Trophoblast cell (in vitro differentiated cells and primary cell): ENCODE results near the gene ZYG11A.

ENCODE experiments used
- DNase-seq, 2 donors: peaks; one replicate each; pipeline ENCODE4 v3.0.0-alpha.2; 2016
- H2AFZ ChIP-seq: 2 replicates; pipeline ENCODE4 v1.6.1; 2013; ENCODE audit warnings: low read length, moderate library complexity, mild to moderate bottlenecking; ENCODE audit not compliant: insufficient read depth, poor library complexity
- H2AK5ac ChIP-seq: 2 replicates; pipeline ENCODE4 v1.6.1; 2013; ENCODE audit warnings: mild to moderate bottlenecking, low read length
- H2BK120ac ChIP-seq: 2 replicates; pipeline ENCODE4 v1.6.1; 2013; ENCODE audit warnings: low read length, mild to moderate bottlenecking, moderate library complexity; ENCODE audit not compliant: insufficient read depth, poor library complexity
- H2BK12ac ChIP-seq: 2 replicates; pipeline ENCODE4 v1.6.1; 2013; ENCODE audit warnings: mild to moderate bottlenecking, low read length, moderate library complexity
- H2BK5ac ChIP-seq: 2 replicates; pipeline ENCODE4 v1.6.1; 2013; ENCODE audit warnings: low read length, low read depth, moderate library complexity, mild to moderate bottlenecking; ENCODE audit not compliant: poor library complexity
- H3K14ac ChIP-seq: 2 replicates; pipeline ENCODE4 v1.6.1; 2013; ENCODE audit warnings: mild to moderate bottlenecking, low read length
- H3K18ac ChIP-seq: 2 replicates; pipeline ENCODE4 v1.6.1; 2013; ENCODE audit warnings: mild to moderate bottlenecking, low read length
- H3K23ac ChIP-seq: 2 replicates; pipeline ENCODE4 v1.6.1; 2013; ENCODE audit warnings: low read length
- H3K27ac ChIP-seq: 2 replicates; pipeline ENCODE4 v1.5.1; 2013; ENCODE audit warnings: low read depth, mild to moderate bottlenecking, inconsistent platforms, low read length, moderate library complexity
- H3K27me3 ChIP-seq: 2 replicates; pipeline ENCODE4 v1.6.1; 2013; ENCODE audit warnings: inconsistent platforms, mild to moderate bottlenecking, low read length, moderate library complexity; ENCODE audit not compliant: insufficient read depth
- H3K36me3 ChIP-seq, 2 experiments: 1 replicate in 1 of 2; 2 replicates in 1 of 2; pipeline ENCODE4 v1.6.1; 2013; ENCODE audit warnings: low read length in 2 of 2, mild to moderate bottlenecking in 2 of 2, moderate library complexity in 1 of 2; ENCODE audit not compliant: insufficient read depth in 2 of 2, control insufficient read depth in 1 of 2
- H3K4ac ChIP-seq: 2 replicates; pipeline ENCODE4 v1.6.1; 2013; ENCODE audit warnings: low read depth, mild to moderate bottlenecking, low read length, moderate library complexity
- H3K4me1 ChIP-seq, 2 experiments: 1 replicate in 1 of 2; 2 replicates in 1 of 2; pipeline ENCODE4 v1.6.1; 2013; ENCODE audit warnings: low read length in 2 of 2, mild to moderate bottlenecking in 2 of 2, moderate library complexity in 1 of 2; ENCODE audit not compliant: insufficient read depth in 2 of 2, control insufficient read depth in 1 of 2
- H3K4me2 ChIP-seq: 2 replicates; pipeline ENCODE4 v1.6.1; 2013; ENCODE audit warnings: inconsistent platforms, mild to moderate bottlenecking, low read length, moderate library complexity
- H3K4me3 ChIP-seq: 2 replicates; pipeline ENCODE4 v1.5.1; 2013; ENCODE audit warnings: mild to moderate bottlenecking, low read depth, low read length, inconsistent platforms
- H3K79me1 ChIP-seq: one replicate; pipeline ENCODE4 v1.6.1; 2013; ENCODE audit warnings: low read length
- H3K79me2 ChIP-seq: 2 replicates; pipeline ENCODE4 v1.6.1; 2013; ENCODE audit warnings: low read length, mild to moderate bottlenecking; ENCODE audit not compliant: control insufficient read depth, insufficient read depth, poor library complexity
- H3K9ac ChIP-seq: 2 replicates; pipeline ENCODE4 v1.6.1; 2013; ENCODE audit warnings: mild to moderate bottlenecking, low read length
- H3K9me3 ChIP-seq: 2 replicates; pipeline ENCODE4 v1.6.1; 2013; ENCODE audit warnings: low read depth, mild to moderate bottlenecking, control low read depth, inconsistent platforms, low read length; ENCODE audit not compliant: insufficient read depth
- H4K12ac ChIP-seq: 2 replicates; pipeline ENCODE4 v1.6.1; 2013; ENCODE audit warnings: low read depth, mild to moderate bottlenecking, low read length, moderate library complexity
- H4K8ac ChIP-seq: 2 replicates; pipeline ENCODE4 v1.6.1; 2013; ENCODE audit warnings: low read depth, mild to moderate bottlenecking, low read length, moderate library complexity
- H4K91ac ChIP-seq: one replicate; pipeline ENCODE4 v1.6.1; 2013; ENCODE audit warnings: low read depth, mild to moderate bottlenecking, low read length, moderate library complexity
- WGBS: extraction: QIAGEN DNeasy Blood & Tissue Kit; methylation state at CpG from one replicate; pipeline ENCODE4 v1.1.7; 2013; ENCODE audit warnings: missing lambda C conversion rate; ENCODE audit not compliant: insufficient read length, insufficient coverage; ENCODE audit errors: extremely low coverage; 5-methylcytosine and 5-hydroxymethylcytosine counted together

Gene ZYG11A

DNA sequence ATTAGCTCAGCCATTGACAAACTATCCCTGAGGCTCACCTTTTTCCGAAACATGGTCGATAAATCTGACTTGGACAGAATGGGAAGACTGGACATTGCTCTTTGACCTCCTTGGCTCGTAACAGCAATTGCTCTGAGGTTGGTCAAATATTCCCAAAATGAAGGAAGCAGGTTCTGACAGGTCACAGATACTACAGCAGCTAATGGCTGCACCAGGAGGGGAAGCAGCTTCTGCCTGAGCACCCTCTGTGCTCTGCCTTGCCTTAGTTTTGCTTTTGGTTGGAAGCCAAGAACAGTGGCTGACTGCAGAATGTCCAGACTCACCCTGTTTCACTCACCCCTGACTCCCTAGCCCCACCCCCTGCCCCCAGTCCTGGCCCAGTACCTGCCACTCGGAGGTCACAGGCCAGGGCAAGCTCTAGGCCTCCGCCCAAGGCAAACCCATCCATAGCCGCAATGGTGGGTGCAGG is 63.6 kb downstream of the ZYG11A start:
- H3K27me3 ChIP-seq: no peaks in the 10 kb centered on the region
- H2BK120ac ChIP-seq: no peak overlapping the region
- no peak overlapping the region for H4K8ac ChIP-seq
- H2AK5ac ChIP-seq: no peak overlapping the region
- H3K4ac ChIP-seq: no peak overlapping the region
- H3K23ac ChIP-seq: no peak overlapping the region
- no peak overlapping the region for H4K91ac ChIP-seq
- peaks cover 20 to 21% of the 10 kb centered on the region in 2 experiments for H3K4me1 ChIP-seq
- no peak for DNase-seq
- H3K27ac ChIP-seq: no peak overlapping the region
- H3K14ac ChIP-seq: no peak overlapping the region
- H4K12ac ChIP-seq: no peak overlapping the region
- H3K79me2 ChIP-seq: no peaks in the 10 kb centered on the region
- no peak overlapping the region for H3K4me3 ChIP-seq
- no peak overlapping the region for H2BK12ac ChIP-seq
- no peak overlapping the region for H2BK5ac ChIP-seq
- peaks cover 4% of the 10 kb centered on the region for H3K79me1 ChIP-seq
- H3K36me3 ChIP-seq: peaks cover 0 to 3% of the 10 kb centered on the region in 2 experiments
- H2AFZ ChIP-seq: no peak overlapping the region
- no peak overlapping the region for H3K4me2 ChIP-seq
- no peak overlapping the region for H3K18ac ChIP-seq
- no peak overlapping the region for H3K9ac ChIP-seq
- WGBS: no CpG with 5 or more reads among the region's 6 CpGs
- H3K9me3 ChIP-seq: no peaks in the 10 kb centered on the region

DNA sequence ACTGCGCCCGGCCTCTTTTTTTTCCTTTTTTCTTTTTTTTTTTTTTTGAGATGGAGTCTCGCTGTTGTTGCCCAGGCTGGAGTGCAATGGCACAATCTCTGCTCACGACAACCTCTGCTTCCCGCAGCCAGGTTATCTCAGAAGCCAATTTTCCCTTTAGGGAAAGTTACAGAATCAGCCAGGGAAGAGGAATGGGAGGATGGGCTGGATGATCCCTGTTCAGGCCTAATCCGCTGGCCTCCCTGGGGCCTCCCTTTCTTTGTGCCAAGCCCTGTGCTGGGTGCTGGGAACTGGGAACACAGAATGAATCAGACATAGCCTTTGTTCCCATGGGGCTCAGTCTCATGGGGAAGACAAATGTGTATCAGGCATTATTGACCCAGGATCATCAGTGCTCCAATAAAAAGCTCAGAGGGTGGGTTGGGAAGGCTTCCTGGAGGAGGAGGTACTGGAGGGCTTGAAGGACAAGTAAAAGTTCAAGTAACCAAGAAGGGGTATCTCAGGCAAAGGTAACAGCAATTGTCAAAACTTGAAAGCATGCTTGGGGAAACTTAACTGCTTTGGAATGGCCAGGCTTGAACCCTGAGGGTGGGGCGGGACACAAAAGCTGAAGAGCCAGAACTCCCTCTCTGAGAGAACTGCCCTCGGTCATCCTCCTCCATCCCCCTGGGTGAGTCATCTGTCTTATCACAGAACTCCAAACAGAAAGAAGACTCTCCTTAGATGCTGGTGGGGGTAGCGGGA is 64.7 kb downstream of the ZYG11A start:
- H2AK5ac ChIP-seq: no peak overlapping the region
- no peak overlapping the region for H2BK120ac ChIP-seq
- peak overlapping the region; percentile 40 for H3K27ac ChIP-seq
- H3K14ac ChIP-seq: no peak overlapping the region
- H3K4me3 ChIP-seq: no peak overlapping the region
- DNase-seq: peak; percentile 95 to 97
- no peak overlapping the region for H4K12ac ChIP-seq
- H3K23ac ChIP-seq: no peak overlapping the region
- no peak overlapping the region for H3K4ac ChIP-seq
- H3K9ac ChIP-seq: peak overlapping the region; percentile 26
- WGBS: no CpG with 5 or more reads among the region's 9 CpGs
- peak overlapping the region; percentile 15 for H2BK5ac ChIP-seq
- peaks cover 20 to 21% of the 10 kb centered on the region in 2 experiments for H3K4me1 ChIP-seq
- no peak overlapping the region for H3K18ac ChIP-seq
- no peak overlapping the region for H2BK12ac ChIP-seq
- H3K27me3 ChIP-seq: no peaks in the 10 kb centered on the region
- H4K8ac ChIP-seq: peak overlapping the region; percentile 45
- peaks cover 4% of the 10 kb centered on the region for H3K79me1 ChIP-seq
- no peak overlapping the region for H2AFZ ChIP-seq
- H3K9me3 ChIP-seq: no peaks in the 10 kb centered on the region
- H3K79me2 ChIP-seq: no peaks in the 10 kb centered on the region
- H3K36me3 ChIP-seq: peaks cover 0 to 3% of the 10 kb centered on the region in 2 experiments
- H4K91ac ChIP-seq: no peak overlapping the region
- no peak overlapping the region for H3K4me2 ChIP-seq

DNA sequence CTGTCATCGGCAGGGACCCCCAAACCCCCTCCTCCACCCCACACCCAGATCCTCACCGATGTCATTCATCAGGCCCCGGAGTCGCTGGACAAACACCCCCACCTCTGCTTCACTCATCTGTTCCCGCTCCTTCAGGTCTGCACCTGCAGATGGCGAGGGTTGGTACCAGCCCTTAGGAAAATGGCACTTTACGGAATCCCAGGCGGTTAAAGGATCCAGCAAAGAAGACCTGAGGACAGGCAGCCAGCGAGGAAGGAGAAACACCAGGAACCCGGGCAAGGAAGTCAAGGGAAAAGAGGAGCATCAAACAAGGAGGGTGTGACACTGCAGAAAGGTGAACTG is 65.2 kb downstream of the ZYG11A start:
- H3K27ac ChIP-seq: no peak overlapping the region
- no peak overlapping the region for H3K4me2 ChIP-seq
- H2BK5ac ChIP-seq: no peak overlapping the region
- peaks cover 0 to 3% of the 10 kb centered on the region in 2 experiments for H3K36me3 ChIP-seq
- no peak overlapping the region for H2BK12ac ChIP-seq
- WGBS: no CpG with 5 or more reads among the region's 10 CpGs
- no peaks in the 10 kb centered on the region for H3K79me2 ChIP-seq
- no peak overlapping the region for H2AK5ac ChIP-seq
- no peaks in the 10 kb centered on the region for H3K9me3 ChIP-seq
- H4K8ac ChIP-seq: no peak overlapping the region
- no peak overlapping the region for H2AFZ ChIP-seq
- peaks cover 4% of the 10 kb centered on the region for H3K79me1 ChIP-seq
- no peak overlapping the region for H3K23ac ChIP-seq
- H4K91ac ChIP-seq: no peak overlapping the region
- H3K9ac ChIP-seq: no peak overlapping the region
- H3K14ac ChIP-seq: no peak overlapping the region
- no peaks in the 10 kb centered on the region for H3K27me3 ChIP-seq
- H2BK120ac ChIP-seq: no peak overlapping the region
- DNase-seq: no peak
- peaks cover 20 to 21% of the 10 kb centered on the region in 2 experiments for H3K4me1 ChIP-seq
- H3K18ac ChIP-seq: no peak overlapping the region
- H3K4ac ChIP-seq: no peak overlapping the region
- H3K4me3 ChIP-seq: no peak overlapping the region
- H4K12ac ChIP-seq: no peak overlapping the region

DNA sequence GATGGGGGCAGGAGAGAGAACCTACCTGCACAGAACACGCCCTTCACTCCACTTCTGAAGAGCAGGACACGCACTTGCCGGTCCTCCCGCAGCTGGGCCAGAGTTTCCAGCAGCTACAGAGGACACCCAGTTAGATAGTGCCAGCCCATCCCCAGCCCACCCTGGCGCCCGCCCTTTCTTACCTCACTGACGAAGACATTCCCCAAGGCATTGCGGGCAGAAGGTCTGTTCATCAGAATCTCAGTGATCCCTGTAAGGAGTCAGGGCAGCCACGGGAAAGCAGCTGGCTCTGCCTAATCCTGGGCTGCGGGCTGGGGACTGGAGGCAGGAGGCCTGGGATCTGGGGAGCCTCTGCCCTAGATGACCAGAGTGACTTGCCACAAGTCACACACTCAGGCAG is 69.0 kb downstream of the ZYG11A start:
- no peaks in the 10 kb centered on the region for H3K9me3 ChIP-seq
- H4K12ac ChIP-seq: no peak overlapping the region
- no peak overlapping the region for H2BK120ac ChIP-seq
- no peak overlapping the region for H2AFZ ChIP-seq
- no peaks in the 10 kb centered on the region for H3K79me2 ChIP-seq
- DNase-seq: no peak
- H3K4me2 ChIP-seq: no peak overlapping the region
- no peak overlapping the region for H3K27ac ChIP-seq
- H3K4me1 ChIP-seq: peaks cover 8 to 9% of the 10 kb centered on the region in 2 experiments
- H3K27me3 ChIP-seq: no peaks in the 10 kb centered on the region
- H2BK12ac ChIP-seq: no peak overlapping the region
- H3K79me1 ChIP-seq: peaks cover 2% of the 10 kb centered on the region
- no peak overlapping the region for H3K18ac ChIP-seq
- no peak overlapping the region for H3K23ac ChIP-seq
- no peak overlapping the region for H2BK5ac ChIP-seq
- WGBS: no CpG with 5 or more reads among the region's 10 CpGs
- no peak overlapping the region for H4K8ac ChIP-seq
- H2AK5ac ChIP-seq: no peak overlapping the region
- H3K36me3 ChIP-seq: peaks cover 0 to 3% of the 10 kb centered on the region in 2 experiments
- no peak overlapping the region for H3K14ac ChIP-seq
- H4K91ac ChIP-seq: no peak overlapping the region
- no peak overlapping the region for H3K4me3 ChIP-seq
- H3K9ac ChIP-seq: no peak overlapping the region
- H3K4ac ChIP-seq: no peak overlapping the region
